ENCODE measurements around the gene PIH1D1. TPM values are rescaled to one million over a fixed set of nuclear protein-coding genes. Genes with fewer than 3 reads are reported as not detected.

Gene PIH1D1
- total and polyA plus RNA-seq, 2 donors = 49.6 to 69.6 TPM

GRCh38 chr19:49419173-49419572, 32.4 kb downstream of the PIH1D1 start:
- Histone ChIP-seq H3K4me1 (ENCODE audit: insufficient read depth) (no peaks in the 10 kb centered on the region), H3K36me3 (ENCODE audit: insufficient read depth) (no peaks in the 10 kb centered on the region), H3K4me3 (ENCODE audit: low read depth, low read length) (no peak overlapping the region), H3K27ac (ENCODE audit: low read depth) (no peak overlapping the region)
- DNase-seq (ENCODE audit: extremely low spot score) = no peak
- WGBS = 75% methylated on average over 2 of the region's 2 CpGs

- DNase-seq (ENCODE audit: extremely low spot score) = no peak
- H3K36me3 ChIP-seq (ENCODE audit: insufficient read depth) = no peaks in the 10 kb centered on the region
- H3K27ac ChIP-seq (ENCODE audit: low read depth) = no peak overlapping the region
- WGBS = 87% methylated on average over 5 of the region's 5 CpGs
- no peaks in the 10 kb centered on the region for H3K4me1 ChIP-seq (ENCODE audit: insufficient read depth)
- H3K4me3 ChIP-seq (ENCODE audit: low read depth, low read length) = no peak overlapping the region
These were observed 33.1 kb downstream of the PIH1D1 start for GRCh38 chr19:49418511-49418910.

GRCh38 chr19:49417088-49417487, 34.5 kb downstream of the PIH1D1 start:
- WGBS = 37% methylated on average over 7 of the region's 7 CpGs

GRCh38 chr19:49415810-49416200, 35.8 kb downstream of the PIH1D1 start:
- no peaks in the 10 kb centered on the region for H3K36me3 ChIP-seq (ENCODE audit: insufficient read depth)
- H3K4me3 ChIP-seq (ENCODE audit: low read depth, low read length) = no peak overlapping the region
- no peak overlapping the region for H3K27ac ChIP-seq (ENCODE audit: low read depth)
- H3K4me1 ChIP-seq (ENCODE audit: insufficient read depth) = no peaks in the 10 kb centered on the region
- DNase-seq (ENCODE audit: extremely low spot score) = no peak
- WGBS = 81% methylated on average over 2 of the region's 2 CpGs

More at GRCh38 chr19:49417088-49417487, 34.5 kb downstream of the PIH1D1 start:
- H3K4me3 ChIP-seq (ENCODE audit: low read depth, low read length) = no peak overlapping the region
- no peaks in the 10 kb centered on the region for H3K4me1 ChIP-seq (ENCODE audit: insufficient read depth)
- DNase-seq (ENCODE audit: extremely low spot score) = no peak
- H3K27ac ChIP-seq (ENCODE audit: low read depth) = no peak overlapping the region
- H3K36me3 ChIP-seq (ENCODE audit: insufficient read depth) = no peaks in the 10 kb centered on the region

GRCh38 chr19:49415102-49415809, 36.4 kb downstream of the PIH1D1 start:
- Histone ChIP-seq H3K4me3 (ENCODE audit: low read depth, low read length) (no peak overlapping the region), H3K36me3 (ENCODE audit: insufficient read depth) (no peaks in the 10 kb centered on the region), H3K27ac (ENCODE audit: low read depth) (no peak overlapping the region), H3K4me1 (ENCODE audit: insufficient read depth) (no peaks in the 10 kb centered on the region)
- 69% methylated on average over 15 of the region's 15 CpGs for WGBS
- no peak for DNase-seq (ENCODE audit: extremely low spot score)

- H3K4me1 ChIP-seq (ENCODE audit: insufficient read depth) = no peaks in the 10 kb centered on the region
- no peak overlapping the region for H3K4me3 ChIP-seq (ENCODE audit: low read depth, low read length)
- H3K36me3 ChIP-seq (ENCODE audit: insufficient read depth) = no peaks in the 10 kb centered on the region
- DNase-seq (ENCODE audit: extremely low spot score) = no peak
- no peak overlapping the region for H3K27ac ChIP-seq (ENCODE audit: low read depth)
- WGBS = 84% methylated on average over 3 of the region's 3 CpGs
These were observed 37.4 kb downstream of the PIH1D1 start for GRCh38 chr19:49414256-49414655.

GRCh38 chr19:49413348-49413747, 38.3 kb downstream of the PIH1D1 start:
- no peak overlapping the region for H3K27ac ChIP-seq (ENCODE audit: low read depth)
- peak; percentile 20 for DNase-seq (ENCODE audit: extremely low spot score)
- WGBS = 59% methylated on average over 9 of the region's 9 CpGs
- H3K4me1 ChIP-seq (ENCODE audit: insufficient read depth) = no peaks in the 10 kb centered on the region
- H3K36me3 ChIP-seq (ENCODE audit: insufficient read depth) = no peaks in the 10 kb centered on the region
- no peak overlapping the region for H3K4me3 ChIP-seq (ENCODE audit: low read depth, low read length)

GRCh38 chr19:49411681-49412326, 39.8 kb downstream of the PIH1D1 start:
- Histone ChIP-seq H3K27ac (ENCODE audit: low read depth) (no peak overlapping the region), H3K4me3 (ENCODE audit: low read depth, low read length) (no peak overlapping the region), H3K36me3 (ENCODE audit: insufficient read depth) (no peaks in the 10 kb centered on the region), H3K4me1 (ENCODE audit: insufficient read depth) (no peaks in the 10 kb centered on the region)
- WGBS = 56% methylated on average over 3 of the region's 3 CpGs
- DNase-seq (ENCODE audit: extremely low spot score) = no peak

GRCh38 chr19:49409441-49410029, 42.1 kb downstream of the PIH1D1 start:
- Histone ChIP-seq H3K4me3 (ENCODE audit: low read depth, low read length) (no peak overlapping the region), H3K27ac (ENCODE audit: low read depth) (no peak overlapping the region), H3K4me1 (ENCODE audit: insufficient read depth) (no peaks in the 10 kb centered on the region), H3K36me3 (ENCODE audit: insufficient read depth) (no peaks in the 10 kb centered on the region)
- no peak for DNase-seq (ENCODE audit: extremely low spot score)
- 72% methylated on average over 5 of the region's 5 CpGs for WGBS

- DNase-seq (ENCODE audit: extremely low spot score) = no peak
- Histone ChIP-seq H3K4me3 (ENCODE audit: low read depth, low read length) (no peak overlapping the region), H3K36me3 (ENCODE audit: insufficient read depth) (no peaks in the 10 kb centered on the region), H3K27ac (ENCODE audit: low read depth) (no peak overlapping the region), H3K4me1 (ENCODE audit: insufficient read depth) (no peaks in the 10 kb centered on the region)
- WGBS = 79% methylated on average over 8 of the region's 8 CpGs
These were observed 42.7 kb downstream of the PIH1D1 start for GRCh38 chr19:49408816-49409440.

- Histone ChIP-seq H3K4me1 (ENCODE audit: insufficient read depth) (no peaks in the 10 kb centered on the region), H3K36me3 (ENCODE audit: insufficient read depth) (no peaks in the 10 kb centered on the region), H3K4me3 (ENCODE audit: low read depth, low read length) (no peak overlapping the region), H3K27ac (ENCODE audit: low read depth) (no peak overlapping the region)
- 87% methylated on average over 16 of the region's 16 CpGs for WGBS
- DNase-seq (ENCODE audit: extremely low spot score) = no peak
These were observed 44.1 kb downstream of the PIH1D1 start for GRCh38 chr19:49407482-49408015.

GRCh38 chr19:49407079-49407478, 44.5 kb downstream of the PIH1D1 start:
- H3K4me1 ChIP-seq (ENCODE audit: insufficient read depth) = no peaks in the 10 kb centered on the region
- 78% methylated on average over 7 of the region's 7 CpGs for WGBS
- DNase-seq (ENCODE audit: extremely low spot score) = no peak

GRCh38 chr19:49403404-49404187, 48.0 kb downstream of the PIH1D1 start:
- no peak for DNase-seq (ENCODE audit: extremely low spot score)
- Histone ChIP-seq H3K36me3 (ENCODE audit: insufficient read depth) (no peaks in the 10 kb centered on the region), H3K27ac (ENCODE audit: low read depth) (no peak overlapping the region), H3K4me1 (ENCODE audit: insufficient read depth) (no peaks in the 10 kb centered on the region), H3K4me3 (ENCODE audit: low read depth, low read length) (no peak overlapping the region)
- 44% methylated on average over 7 of the region's 7 CpGs for WGBS

More at GRCh38 chr19:49407079-49407478, 44.5 kb downstream of the PIH1D1 start:
- Histone ChIP-seq H3K27ac (ENCODE audit: low read depth) (no peak overlapping the region), H3K36me3 (ENCODE audit: insufficient read depth) (no peaks in the 10 kb centered on the region), H3K4me3 (ENCODE audit: low read depth, low read length) (no peak overlapping the region)
